ENCODE measurements around the gene GMDS.

The GMDS gene

DNA sequence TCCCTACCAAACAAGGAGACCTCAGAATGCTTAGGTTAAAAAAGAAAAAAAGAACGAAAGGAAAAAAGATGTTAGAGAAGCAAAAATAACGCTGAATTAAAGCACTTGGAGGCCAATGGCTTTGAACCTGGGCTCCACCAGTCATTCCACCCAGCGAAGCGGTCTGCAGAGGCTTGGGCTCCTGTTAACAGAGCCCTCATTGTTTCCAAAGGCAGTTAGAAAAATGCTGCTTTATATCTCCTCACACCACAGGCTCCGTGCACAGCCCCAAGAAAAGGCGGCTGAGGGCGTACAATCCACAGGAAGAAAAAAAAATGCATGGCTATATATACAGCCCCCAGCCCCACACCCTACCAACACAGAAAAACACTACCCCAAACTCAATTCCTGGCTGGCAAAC is 379.8 kb downstream of the GMDS start:
- ATAC-seq, result no peak; the same call in 2 of the 3 replicates
- TF ChIP-seq ZC3H10 (CRISPR knock-in tag; IDR thresholded peaks at IDR 0.05) (no peak), ESRRG (CRISPR knock-in tag; IDR thresholded peaks at IDR 0.05) (no peak)

DNA sequence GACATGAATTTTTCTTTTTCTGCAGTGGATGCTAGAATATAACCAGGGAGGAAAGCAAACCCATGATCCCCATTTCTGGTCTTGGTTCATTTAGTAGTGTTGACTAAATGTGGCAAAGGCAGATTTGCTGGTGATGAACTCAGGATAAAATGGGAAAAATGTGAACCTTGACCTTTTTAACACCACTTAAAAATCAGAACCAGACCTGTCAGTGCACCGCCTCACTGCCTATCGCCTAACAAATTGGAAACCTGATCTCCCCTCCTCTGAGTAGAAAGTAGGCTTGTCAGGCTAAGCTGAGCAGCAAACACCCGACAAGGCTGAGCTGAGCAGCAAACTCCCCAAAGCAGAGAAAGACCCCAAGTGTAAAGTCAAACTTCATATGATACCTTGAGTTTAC is 380.9 kb downstream of the GMDS start:
- no peak for TF ChIP-seq TOX (CRISPR knock-in tag; IDR thresholded peaks at IDR 0.05; ENCODE audit: borderline replicate concordance)
- TF ChIP-seq ZNF70 (CRISPR knock-in tag; IDR thresholded peaks at IDR 0.05), result no peak
- no peak for TF ChIP-seq CSDC2 (CRISPR knock-in tag; IDR thresholded peaks at IDR 0.05)
- TF ChIP-seq, protein P1, sequence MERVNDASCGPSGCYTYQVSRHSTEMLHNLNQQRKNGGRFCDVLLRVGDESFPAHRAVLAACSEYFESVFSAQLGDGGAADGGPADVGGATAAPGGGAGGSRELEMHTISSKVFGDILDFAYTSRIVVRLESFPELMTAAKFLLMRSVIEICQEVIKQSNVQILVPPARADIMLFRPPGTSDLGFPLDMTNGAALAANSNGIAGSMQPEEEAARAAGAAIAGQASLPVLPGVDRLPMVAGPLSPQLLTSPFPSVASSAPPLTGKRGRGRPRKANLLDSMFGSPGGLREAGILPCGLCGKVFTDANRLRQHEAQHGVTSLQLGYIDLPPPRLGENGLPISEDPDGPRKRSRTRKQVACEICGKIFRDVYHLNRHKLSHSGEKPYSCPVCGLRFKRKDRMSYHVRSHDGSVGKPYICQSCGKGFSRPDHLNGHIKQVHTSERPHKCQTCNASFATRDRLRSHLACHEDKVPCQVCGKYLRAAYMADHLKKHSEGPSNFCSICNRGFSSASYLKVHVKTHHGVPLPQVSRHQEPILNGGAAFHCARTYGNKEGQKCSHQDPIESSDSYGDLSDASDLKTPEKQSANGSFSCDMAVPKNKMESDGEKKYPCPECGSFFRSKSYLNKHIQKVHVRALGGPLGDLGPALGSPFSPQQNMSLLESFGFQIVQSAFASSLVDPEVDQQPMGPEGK (CRISPR knock-in tag; IDR thresholded peaks at IDR 0.05; ENCODE audit: borderline replicate concordance), result no peak
- no peak for TF ChIP-seq GLIS3 (CRISPR knock-in tag; IDR thresholded peaks at IDR 0.05)
- no peak for TF ChIP-seq BACH2 (CRISPR knock-in tag; IDR thresholded peaks at IDR 0.05; ENCODE audit: borderline replicate concordance)
- TF ChIP-seq ZFP3 (CRISPR knock-in tag; IDR thresholded peaks at IDR 0.05), result no peak
- TF ChIP-seq ZFP30 (CRISPR knock-in tag; IDR thresholded peaks at IDR 0.05), result no peak
- TF ChIP-seq, protein P2, sequence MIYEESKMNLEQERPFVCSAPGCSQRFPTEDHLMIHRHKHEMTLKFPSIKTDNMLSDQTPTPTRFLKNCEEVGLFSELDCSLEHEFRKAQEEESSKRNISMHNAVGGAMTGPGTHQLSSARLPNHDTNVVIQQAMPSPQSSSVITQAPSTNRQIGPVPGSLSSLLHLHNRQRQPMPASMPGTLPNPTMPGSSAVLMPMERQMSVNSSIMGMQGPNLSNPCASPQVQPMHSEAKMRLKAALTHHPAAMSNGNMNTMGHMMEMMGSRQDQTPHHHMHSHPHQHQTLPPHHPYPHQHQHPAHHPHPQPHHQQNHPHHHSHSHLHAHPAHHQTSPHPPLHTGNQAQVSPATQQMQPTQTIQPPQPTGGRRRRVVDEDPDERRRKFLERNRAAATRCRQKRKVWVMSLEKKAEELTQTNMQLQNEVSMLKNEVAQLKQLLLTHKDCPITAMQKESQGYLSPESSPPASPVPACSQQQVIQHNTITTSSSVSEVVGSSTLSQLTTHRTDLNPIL (CRISPR knock-in tag; IDR thresholded peaks at IDR 0.05; ENCODE audit: low read depth), result no peak
- no peak for TF ChIP-seq ARNTL (CRISPR knock-in tag; IDR thresholded peaks at IDR 0.05; ENCODE audit: borderline replicate concordance, low read depth)
- TF ChIP-seq, protein P3, sequence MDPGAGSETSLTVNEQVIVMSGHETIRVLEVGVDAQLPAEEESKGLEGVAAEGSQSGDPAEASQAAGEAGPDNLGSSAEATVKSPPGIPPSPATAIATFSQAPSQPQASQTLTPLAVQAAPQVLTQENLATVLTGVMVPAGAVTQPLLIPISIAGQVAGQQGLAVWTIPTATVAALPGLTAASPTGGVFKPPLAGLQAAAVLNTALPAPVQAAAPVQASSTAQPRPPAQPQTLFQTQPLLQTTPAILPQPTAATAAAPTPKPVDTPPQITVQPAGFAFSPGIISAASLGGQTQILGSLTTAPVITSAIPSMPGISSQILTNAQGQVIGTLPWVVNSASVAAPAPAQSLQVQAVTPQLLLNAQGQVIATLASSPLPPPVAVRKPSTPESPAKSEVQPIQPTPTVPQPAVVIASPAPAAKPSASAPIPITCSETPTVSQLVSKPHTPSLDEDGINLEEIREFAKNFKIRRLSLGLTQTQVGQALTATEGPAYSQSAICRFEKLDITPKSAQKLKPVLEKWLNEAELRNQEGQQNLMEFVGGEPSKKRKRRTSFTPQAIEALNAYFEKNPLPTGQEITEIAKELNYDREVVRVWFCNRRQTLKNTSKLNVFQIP (CRISPR knock-in tag; IDR thresholded peaks at IDR 0.05; ENCODE audit: borderline replicate concordance, low read depth), result no peak
- TF ChIP-seq ZNF565 (CRISPR knock-in tag; conservative IDR thresholded peaks at IDR 0.05; ENCODE audit: low read depth), result no peak
- no peak for TF ChIP-seq TCF4 (CRISPR knock-in tag; IDR thresholded peaks at IDR 0.05; ENCODE audit: borderline replicate concordance)
- TF ChIP-seq, protein P4, sequence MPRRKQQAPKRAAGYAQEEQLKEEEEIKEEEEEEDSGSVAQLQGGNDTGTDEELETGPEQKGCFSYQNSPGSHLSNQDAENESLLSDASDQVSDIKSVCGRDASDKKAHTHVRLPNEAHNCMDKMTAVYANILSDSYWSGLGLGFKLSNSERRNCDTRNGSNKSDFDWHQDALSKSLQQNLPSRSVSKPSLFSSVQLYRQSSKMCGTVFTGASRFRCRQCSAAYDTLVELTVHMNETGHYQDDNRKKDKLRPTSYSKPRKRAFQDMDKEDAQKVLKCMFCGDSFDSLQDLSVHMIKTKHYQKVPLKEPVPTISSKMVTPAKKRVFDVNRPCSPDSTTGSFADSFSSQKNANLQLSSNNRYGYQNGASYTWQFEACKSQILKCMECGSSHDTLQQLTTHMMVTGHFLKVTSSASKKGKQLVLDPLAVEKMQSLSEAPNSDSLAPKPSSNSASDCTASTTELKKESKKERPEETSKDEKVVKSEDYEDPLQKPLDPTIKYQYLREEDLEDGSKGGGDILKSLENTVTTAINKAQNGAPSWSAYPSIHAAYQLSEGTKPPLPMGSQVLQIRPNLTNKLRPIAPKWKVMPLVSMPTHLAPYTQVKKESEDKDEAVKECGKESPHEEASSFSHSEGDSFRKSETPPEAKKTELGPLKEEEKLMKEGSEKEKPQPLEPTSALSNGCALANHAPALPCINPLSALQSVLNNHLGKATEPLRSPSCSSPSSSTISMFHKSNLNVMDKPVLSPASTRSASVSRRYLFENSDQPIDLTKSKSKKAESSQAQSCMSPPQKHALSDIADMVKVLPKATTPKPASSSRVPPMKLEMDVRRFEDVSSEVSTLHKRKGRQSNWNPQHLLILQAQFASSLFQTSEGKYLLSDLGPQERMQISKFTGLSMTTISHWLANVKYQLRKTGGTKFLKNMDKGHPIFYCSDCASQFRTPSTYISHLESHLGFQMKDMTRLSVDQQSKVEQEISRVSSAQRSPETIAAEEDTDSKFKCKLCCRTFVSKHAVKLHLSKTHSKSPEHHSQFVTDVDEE (CRISPR knock-in tag; IDR thresholded peaks at IDR 0.05), result no peak
- ATAC-seq, result peak; percentile 55; the same call in 2 of the 3 replicates

DNA sequence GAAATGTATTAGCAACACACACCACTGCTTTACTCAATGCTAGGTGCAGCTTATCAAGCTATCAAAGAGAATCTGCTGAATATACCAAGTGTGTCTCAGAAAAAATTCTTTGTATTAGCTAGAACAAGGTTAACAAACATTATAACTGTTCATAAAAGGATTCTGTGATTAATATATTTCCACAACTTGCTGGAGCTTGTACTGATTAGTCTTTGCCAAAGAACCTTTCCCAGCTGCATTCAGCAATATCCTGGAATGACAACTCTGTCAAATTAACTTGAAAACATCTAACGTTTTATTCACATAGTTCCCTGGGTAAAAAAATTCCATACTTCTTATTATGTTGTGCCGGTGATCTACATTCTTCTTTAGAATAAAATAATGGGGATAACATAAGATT is 383.0 kb downstream of the GMDS start:
- TF ChIP-seq ARNTL (CRISPR knock-in tag; IDR thresholded peaks at IDR 0.05; ENCODE audit: borderline replicate concordance, low read depth) (no peak), ZNF8 (CRISPR knock-in tag; IDR thresholded peaks at IDR 0.05) (no peak), ZC3H10 (CRISPR knock-in tag; IDR thresholded peaks at IDR 0.05) (no peak), OSR1 (CRISPR knock-in tag; IDR thresholded peaks at IDR 0.05) (no peak), ZNF70 (CRISPR knock-in tag; IDR thresholded peaks at IDR 0.05) (no peak), CSDC2 (CRISPR knock-in tag; IDR thresholded peaks at IDR 0.05) (no peak), GLIS3 (CRISPR knock-in tag; IDR thresholded peaks at IDR 0.05) (no peak), ZFP3 (CRISPR knock-in tag; IDR thresholded peaks at IDR 0.05) (no peak), ZNF565 (CRISPR knock-in tag; conservative IDR thresholded peaks at IDR 0.05; ENCODE audit: low read depth) (no peak), BACH2 (CRISPR knock-in tag; IDR thresholded peaks at IDR 0.05; ENCODE audit: borderline replicate concordance) (no peak), TOX (CRISPR knock-in tag; IDR thresholded peaks at IDR 0.05; ENCODE audit: borderline replicate concordance) (no peak), ESRRG (CRISPR knock-in tag; IDR thresholded peaks at IDR 0.05) (no peak)
- TF ChIP-seq, protein P4 (CRISPR knock-in tag; IDR thresholded peaks at IDR 0.05), result no peak
- TF ChIP-seq, protein P3 (CRISPR knock-in tag; IDR thresholded peaks at IDR 0.05; ENCODE audit: borderline replicate concordance, low read depth), result no peak
- TF ChIP-seq, protein P1 (CRISPR knock-in tag; IDR thresholded peaks at IDR 0.05; ENCODE audit: borderline replicate concordance), result no peak
- TF ChIP-seq, protein P5, sequence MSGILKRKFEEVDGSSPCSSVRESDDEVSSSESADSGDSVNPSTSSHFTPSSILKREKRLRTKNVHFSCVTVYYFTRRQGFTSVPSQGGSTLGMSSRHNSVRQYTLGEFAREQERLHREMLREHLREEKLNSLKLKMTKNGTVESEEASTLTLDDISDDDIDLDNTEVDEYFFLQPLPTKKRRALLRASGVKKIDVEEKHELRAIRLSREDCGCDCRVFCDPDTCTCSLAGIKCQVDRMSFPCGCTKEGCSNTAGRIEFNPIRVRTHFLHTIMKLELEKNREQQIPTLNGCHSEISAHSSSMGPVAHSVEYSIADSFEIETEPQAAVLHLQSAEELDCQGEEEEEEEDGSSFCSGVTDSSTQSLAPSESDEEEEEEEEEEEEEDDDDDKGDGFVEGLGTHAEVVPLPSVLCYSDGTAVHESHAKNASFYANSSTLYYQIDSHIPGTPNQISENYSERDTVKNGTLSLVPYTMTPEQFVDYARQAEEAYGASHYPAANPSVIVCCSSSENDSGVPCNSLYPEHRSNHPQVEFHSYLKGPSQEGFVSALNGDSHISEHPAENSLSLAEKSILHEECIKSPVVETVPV (CRISPR knock-in tag; IDR thresholded peaks at IDR 0.05), result no peak
- ATAC-seq, result no peak

Measured in SK-N-SH treated with all-trans-retinoic acid at 6 μM for 48 hours (cell line).